AG10803 (cell line): ENCODE data around the gene TMPRSS7.

Source experiments
- DNase-seq: peaks from one replicate; pipeline ENCODE4 v3.0.0; 2010; ENCODE audit warnings: low read depth
- H3K4me3 ChIP-seq: 2 replicates; pipeline ENCODE4 v1.5.1; 2011; ENCODE audit warnings: mild to moderate bottlenecking, low read length, control low read depth
- CTCF ChIP-seq: conservative IDR thresholded peaks from 2 replicates; pipeline ENCODE4 v1.5.1; 2011; ENCODE audit warnings: mild to moderate bottlenecking, low read length, control low read depth, inconsistent platforms

The TMPRSS7 gene

GRCh38 chr3:112122870-112123269 lies 88.3 kb downstream of the TMPRSS7 start:
- no peak for TF ChIP-seq CTCF
- no peak for DNase-seq
- H3K4me3 ChIP-seq = no peak overlapping the region

GRCh38 chr3:112123548-112123947 lies 89.0 kb downstream of the TMPRSS7 start:
- no peak for DNase-seq
- H3K4me3 ChIP-seq = no peak overlapping the region
- TF ChIP-seq CTCF = no peak

- no peak for TF ChIP-seq CTCF
- DNase-seq = no peak
- H3K4me3 ChIP-seq = no peak overlapping the region
These were observed 90.5 kb downstream of the TMPRSS7 start for GRCh38 chr3:112124907-112125607.

GRCh38 chr3:112126511-112126911 lies 92.0 kb downstream of the TMPRSS7 start:
- TF ChIP-seq CTCF = no peak
- H3K4me3 ChIP-seq = no peak overlapping the region
- DNase-seq = peak; percentile 25

- DNase-seq = no peak
- no peak for TF ChIP-seq CTCF
- H3K4me3 ChIP-seq = no peak overlapping the region
These were observed 93.3 kb downstream of the TMPRSS7 start for GRCh38 chr3:112127522-112128494.

GRCh38 chr3:112128843-112129727 lies 94.5 kb downstream of the TMPRSS7 start:
- TF ChIP-seq CTCF = no peak
- peak; percentile 70 for DNase-seq
- no peak overlapping the region for H3K4me3 ChIP-seq
